ENCODE results near the gene NT5M.

NT5M gene

DNA sequence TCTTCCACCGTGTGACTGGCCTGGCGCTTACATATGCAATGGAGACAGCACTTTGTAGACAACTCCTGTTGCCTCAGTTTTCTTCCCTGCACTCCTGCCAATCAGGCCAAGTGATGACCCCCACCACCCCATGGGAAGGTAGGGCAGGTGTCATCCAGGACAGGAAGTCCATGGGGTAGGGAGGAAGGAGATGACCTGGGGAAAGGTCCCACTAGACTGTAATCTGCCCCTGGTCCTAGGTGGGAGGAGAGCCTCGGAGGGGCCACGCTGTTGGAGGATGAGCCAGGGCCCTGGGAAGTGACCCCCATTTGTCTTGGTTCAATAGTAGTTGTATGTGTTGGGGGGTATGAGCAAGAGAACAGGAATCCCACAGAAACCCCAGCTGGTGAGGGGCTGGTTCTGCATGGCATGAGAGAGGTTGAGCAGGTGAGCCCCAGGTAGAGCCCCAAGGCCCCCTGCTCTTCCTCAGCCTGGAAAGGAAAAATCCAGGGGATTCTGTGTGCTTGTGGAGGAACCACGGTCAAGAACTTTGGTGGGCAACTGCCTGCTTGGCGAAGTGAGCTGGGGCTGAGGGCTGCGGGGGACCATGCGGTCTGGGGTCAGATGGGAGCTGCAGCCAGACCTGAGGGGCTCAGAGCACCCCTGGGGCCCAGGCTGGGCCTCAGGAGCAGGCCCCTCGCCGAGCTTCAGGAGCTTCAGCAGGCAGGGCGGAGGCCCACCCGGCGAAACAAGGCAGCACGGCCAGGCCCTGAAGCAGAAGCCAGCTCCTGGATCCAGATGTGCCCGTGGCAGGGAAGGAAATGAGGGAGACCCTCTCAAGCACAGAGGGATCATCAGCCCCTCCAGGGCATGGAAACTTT is 50.7 kb downstream of the NT5M start:
- in situ Hi-C loops (cut with MboI; ENCODE audit: low sequenced_read_pairs) = no loop called here

DNA sequence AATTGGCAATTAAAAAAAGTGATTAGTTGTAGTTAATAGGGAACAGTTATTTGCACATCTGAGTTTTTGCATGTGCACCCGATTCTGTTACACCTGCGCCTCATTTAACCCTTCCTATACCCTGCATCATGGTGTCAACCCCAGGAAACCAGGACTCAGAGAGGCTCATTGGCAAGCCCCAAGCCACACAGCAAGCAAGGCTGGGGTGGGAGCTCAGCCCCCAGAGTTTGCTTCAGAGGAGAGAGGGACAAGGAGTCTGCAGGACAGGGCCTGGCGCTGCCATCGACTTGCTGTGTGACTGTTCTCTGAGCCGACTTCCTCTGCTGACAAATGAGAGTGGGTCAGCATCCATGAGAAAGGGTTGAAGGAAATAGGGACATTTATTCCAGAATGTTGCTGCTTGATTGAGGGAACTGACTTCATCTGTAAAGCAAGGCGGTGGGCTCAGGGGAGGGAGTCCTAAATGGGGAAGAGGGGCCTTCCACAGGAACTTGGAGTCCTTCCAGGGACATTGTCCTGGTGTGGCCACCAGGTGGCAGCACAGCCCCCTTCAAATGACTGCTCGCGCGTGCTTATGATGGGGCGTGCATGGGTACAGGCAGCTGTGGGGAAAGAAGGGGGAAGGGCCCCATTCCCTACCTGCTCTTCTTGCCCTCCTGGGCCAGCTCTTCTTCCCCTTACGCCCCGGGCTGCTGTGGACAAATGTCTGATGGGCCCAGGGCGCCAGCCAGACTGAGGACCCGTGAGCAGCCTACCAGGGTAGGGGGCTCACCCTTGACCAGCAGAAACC is 51.6 kb downstream of the NT5M start:
- in situ Hi-C loops (cut with MboI; ENCODE audit: low sequenced_read_pairs) = no loop called here

DNA sequence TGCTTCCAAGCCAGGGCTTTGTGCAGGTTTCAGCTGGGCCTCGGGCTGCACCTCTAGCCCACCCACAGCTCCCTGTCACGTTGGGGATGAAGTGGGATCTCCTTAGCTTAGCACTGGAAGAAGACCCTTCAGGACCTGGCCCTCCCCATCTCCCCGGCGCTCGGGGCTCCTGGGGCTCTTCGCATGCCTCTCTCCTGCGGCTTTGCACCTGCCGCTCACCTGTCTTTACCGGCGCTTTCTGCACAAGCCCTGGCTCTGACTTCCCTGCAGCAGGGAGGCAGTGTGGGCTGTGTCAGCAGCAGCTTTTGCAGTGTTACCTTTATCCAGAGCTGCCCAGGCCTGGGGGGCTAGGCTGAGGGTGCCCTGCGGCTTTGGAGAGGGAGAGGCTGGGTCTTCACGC is 52.3 kb downstream of the NT5M start:
- in situ Hi-C loops (cut with MboI; ENCODE audit: low sequenced_read_pairs) = no loop called here

DNA sequence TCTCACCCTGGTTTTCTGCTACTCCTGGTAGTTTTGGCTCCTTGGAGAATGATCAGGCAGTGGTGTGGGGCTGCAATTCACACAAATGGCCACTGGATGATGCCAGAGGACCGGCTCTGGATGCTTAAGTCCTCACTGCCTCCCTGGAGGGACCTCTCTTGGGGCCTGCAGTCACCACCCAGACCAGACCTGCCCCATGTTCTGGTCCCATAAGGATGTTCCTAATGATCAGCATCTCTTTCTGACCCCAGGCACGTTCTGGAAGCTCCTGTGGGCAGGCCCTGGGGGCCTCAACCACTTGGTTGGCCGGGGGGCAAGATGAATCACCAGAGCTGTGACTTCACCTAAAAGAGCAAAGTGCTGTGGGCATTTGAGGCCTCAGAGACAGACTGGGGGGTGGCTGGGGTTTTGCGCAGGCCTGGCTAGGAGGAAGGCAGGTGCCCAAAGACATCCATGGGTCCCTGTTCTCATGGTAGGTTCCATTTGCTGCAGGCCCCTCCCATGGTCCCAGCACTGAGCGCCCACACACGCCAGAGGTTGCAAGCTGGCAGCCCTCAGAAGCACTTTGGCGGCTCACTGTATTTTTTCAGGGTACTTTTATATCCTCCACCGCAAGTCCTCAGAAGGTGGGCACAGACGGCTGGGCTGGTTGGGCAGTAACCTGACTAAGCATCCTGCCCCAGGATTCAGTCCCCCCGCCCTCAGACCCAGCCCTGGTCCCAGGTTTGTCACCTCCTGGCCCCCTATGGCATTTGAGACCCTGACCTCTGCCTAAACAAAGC is 53.2 kb downstream of the NT5M start:
- in situ Hi-C loops (cut with MboI; ENCODE audit: low sequenced_read_pairs) = no loop called here

DNA sequence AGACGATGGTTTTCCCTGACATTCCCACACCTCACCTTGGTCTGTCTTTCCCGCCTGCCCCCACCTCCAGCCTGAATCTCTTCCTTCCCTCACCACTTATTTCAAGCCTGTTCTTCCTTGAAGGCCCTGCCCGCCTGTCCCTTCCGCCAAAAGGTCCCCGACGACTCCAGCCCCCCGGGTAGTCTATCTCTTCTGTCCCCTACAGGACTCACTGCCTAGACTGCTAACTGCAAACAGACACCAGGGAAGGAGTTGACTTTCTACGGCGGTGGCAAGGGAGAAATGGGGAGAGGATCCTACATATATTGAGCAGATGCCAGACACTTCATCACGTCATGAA is 53.7 kb downstream of the NT5M start:
- in situ Hi-C loops (cut with MboI; ENCODE audit: low sequenced_read_pairs) = no loop called here

DNA sequence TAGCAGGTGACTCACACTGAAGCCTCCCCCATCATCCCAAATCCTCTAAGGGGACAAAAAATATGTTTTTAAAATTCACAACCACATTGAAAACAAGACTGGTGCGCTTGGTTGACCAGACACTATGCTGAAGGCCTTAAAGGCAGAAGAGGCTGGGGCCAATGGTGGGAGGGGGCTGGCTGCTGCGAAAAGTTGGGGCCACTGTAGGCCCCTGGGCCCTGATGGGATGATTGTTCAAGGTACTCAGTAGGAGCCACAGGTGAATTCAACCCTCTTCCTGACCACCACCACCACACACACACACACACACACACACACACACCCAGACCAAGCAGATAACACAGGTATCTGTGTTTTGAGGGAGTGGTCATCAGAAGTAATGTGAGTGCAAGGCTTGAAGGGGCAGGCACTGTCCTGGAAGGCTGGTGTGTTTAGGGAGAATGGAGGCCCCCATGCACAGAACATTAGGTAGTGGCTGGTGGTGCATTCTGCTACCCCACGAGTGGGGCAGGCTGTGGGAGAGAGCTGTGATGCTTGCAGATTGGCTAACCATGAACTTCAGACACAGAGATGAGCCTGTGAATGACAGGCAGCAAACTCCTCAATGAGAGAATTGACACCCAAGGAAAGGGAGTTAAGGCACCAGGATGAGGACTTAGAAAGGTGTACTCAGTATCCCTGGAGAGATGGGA is 55.0 kb downstream of the NT5M start:
- in situ Hi-C loops (cut with MboI; ENCODE audit: low sequenced_read_pairs) = no loop called here

DNA sequence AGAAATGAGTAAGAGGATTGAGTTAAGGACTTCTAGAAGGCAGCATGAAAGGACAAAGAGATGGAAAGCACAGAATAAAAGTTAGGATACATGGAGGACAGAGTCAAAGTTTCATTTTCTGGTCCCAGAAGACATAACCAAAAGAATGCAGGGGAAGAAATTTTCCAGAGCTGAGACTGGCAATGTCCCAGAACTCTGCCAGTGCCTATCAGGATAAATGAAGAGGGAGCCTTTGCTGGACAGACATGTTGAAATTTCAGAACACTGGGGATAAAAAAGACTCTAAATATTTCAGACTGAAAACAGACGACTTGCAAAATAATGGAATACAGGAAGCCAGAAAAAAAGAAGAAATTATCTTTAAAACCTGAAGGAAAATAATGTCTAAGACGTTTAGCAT is 55.7 kb downstream of the NT5M start:
- in situ Hi-C loops (cut with MboI; ENCODE audit: low sequenced_read_pairs) = no loop called here

DNA sequence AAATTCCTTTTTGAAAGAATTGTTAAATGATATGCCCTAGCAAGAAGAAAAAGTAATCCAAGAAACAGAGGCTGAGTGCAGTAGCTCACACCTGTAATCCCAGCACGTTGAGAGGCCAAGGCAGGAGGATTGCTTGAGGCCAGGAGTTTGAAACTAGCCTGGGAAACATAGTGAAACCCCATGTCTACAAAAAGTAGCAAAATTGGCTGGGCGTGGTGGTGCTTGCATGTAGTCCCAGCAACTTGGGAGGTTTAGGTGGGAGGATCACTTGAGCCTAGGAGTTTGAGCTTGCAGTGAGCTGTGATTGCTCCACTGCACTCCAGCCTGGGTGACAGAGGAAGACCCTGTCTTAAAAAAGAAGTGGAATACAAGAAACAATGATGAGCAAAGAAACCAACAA is 56.1 kb downstream of the NT5M start:
- in situ Hi-C loops (cut with MboI; ENCODE audit: low sequenced_read_pairs) = no loop called here

DNA sequence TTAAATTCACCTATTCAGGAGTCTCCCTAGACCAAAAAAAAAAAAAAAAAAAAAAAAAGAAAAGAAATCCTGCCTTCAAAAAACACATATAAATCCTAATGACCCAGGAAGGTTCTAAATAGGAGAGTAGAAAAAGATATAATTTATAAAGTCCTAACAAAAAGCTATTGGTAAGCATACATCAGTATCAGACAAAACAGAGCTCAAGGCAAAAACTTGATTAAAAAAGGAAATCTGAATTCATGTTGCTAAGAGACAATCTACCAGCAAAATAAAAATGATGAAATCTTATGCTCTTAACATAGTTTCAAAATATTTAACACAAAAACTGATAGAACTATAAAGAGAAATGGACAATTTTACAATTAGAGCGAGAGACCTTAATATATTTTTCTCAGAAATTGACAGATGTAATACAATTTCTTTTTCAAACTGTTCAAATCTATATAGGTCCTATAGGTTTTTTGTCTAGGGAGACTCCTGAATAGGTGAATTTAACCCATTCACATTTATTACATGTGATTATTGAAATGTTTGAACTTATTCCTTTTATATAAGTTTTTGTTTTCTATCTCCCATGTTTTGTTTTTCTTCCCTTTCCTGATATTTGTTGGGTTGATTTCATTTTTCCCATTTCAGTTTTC is 57.0 kb downstream of the NT5M start:
- in situ Hi-C loops (cut with MboI; ENCODE audit: low sequenced_read_pairs) = no loop called here

DNA sequence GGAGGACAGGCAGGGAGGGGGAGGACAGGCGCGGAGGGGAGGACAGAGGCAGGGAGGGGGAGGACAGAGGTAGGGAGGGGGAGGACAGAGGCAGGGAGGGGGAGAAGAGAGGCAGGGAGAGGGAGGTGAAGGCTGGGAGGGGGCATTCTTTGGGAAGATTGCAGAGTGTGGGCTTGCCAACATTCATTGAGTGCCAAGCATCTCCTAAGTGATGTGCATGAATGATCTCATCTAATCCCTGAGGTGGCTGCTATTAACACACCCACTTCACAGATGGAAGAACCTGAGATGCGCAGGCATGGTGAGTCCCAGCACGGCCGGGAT is 58.3 kb downstream of the NT5M start:
- in situ Hi-C loops (cut with MboI; ENCODE audit: low sequenced_read_pairs) = no loop called here

DNA sequence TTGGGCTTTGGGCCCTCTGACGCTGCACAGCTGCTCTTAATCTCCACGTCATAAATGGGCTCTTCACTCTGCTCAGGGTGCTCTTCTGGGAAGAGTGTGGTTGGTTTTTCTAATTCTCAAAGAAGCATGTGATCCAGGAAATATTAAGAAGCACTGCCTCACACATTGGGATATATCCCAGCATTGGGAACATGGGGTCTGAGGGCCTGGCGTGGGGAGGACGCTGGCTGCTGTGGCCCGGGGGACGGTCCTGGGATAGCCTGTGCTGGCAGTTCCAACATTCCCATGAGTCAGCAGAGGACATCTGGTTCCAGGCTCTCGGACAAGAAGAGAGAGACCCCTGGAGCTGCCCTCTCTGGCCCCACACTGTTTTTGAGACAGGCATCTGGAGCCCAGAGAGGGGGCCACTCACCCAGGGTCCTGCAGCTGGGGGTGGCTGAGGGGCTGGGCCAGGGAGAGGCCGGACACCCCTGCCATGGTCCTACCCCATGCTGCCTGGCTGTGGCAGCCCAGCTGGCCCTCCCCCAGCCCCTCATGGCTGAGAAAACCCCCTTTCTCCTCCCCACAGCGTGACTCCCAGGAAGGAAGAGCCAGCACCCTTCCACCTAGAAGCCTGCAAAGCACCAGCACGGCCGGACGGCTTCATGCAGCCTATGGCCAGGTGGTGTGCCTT is 58.8 kb downstream of the NT5M start:
- in situ Hi-C loops (cut with MboI; ENCODE audit: low sequenced_read_pairs) = no loop called here

DNA sequence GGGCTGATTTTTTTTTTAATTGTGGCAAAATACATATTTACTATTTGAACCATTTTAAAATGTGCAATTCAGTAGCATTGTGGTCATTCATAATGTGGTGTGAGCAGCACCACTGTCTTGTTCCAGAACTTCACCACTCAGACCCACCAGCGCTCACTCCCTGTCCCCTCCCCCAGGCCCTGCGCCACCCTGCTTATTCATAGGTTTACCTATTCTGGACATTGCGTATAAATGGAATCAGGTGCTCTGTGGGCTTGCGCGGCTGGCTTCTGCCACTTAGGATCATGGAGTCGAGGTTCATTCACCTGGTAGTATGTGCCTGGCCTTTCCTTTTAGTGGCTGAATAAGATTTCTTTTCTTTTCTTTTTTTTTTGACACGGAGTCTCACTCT is 59.4 kb downstream of the NT5M start:
- in situ Hi-C loops (cut with MboI; ENCODE audit: low sequenced_read_pairs) = no loop called here

DNA sequence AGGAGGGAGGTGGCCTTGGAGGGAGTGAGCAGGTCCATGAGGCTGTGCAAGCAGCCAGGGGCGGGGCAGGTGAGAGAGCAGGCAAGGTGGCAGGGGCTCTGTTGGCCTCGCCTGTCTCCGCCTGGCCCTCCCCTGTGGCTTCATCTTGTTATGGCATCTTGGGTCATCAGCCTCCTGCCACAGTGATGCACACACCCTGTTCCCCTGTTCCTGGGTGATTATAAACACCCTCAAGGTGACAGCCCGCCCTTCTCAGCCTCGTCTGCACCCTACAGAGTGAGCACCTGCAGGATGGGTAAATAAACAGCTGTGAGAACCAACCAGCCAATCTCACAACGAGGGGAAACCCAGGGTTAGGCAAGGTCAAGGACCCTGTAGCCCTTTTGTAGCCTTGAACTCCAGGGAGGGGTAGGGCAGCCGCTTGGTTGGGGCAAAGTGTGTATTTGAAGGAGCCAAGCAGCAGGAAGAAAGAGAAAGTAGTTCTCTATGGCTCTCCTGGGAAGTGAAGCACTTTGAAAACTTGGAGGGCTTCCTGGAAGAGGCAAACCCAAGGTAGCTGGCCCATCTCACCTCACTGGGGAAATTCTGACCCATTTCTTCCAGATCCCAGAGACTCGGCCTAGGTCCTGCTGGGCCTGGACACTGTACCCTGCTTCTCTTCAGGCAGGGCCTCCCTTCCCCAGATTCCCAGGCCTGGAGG is 60.6 kb downstream of the NT5M start:
- in situ Hi-C loops (cut with MboI; ENCODE audit: low sequenced_read_pairs) = no loop called here

DNA sequence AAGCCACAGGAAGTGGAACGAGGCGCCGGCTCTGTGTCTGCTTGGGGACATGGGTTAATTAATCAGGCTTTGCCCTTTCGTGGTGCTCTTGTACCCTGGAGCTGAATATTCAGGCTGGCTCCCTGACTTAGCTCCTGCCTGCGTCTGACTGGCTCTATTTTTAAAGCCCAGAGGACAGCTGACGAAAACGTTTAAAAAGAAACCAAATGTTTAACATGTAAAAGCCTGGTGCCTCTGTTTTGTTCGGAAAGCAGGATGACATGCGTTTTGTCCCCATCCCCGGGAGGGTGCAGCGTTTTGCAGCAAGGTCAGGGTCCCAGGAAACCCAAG is 61.1 kb downstream of the NT5M start:
- in situ Hi-C loops (cut with MboI; ENCODE audit: low sequenced_read_pairs) = no loop called here

DNA sequence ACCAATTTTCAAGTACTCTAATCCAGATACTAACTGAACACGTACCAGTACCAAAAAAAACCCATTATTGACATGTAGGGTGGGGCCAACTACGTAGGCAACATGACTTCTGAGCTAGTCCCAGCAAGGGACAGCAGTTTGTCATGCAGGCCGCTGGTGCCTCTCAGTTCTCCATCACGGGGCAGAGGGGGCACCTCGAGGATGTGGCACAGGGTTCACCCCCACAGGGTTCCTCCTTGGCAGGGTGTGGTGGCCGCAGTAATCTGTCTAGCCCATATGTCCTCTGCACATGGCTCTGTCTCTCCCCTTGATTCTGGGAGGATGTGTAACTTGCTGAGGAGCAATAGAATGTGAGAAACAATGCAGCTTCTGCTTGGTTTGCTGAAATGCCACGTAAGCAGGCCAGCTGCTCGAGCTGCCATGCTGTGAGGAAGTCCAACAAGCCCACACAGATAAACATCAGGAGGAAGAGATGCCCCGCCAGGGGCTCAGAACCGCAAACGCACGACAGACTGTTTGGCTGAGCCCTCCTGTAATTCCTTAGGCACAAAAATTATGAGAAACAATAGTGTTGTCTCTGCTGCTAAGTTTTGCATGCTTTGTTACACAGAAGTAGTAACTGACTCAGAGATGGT is 62.4 kb downstream of the NT5M start:
- in situ Hi-C loops (cut with MboI; ENCODE audit: low sequenced_read_pairs) = no loop called here

DNA sequence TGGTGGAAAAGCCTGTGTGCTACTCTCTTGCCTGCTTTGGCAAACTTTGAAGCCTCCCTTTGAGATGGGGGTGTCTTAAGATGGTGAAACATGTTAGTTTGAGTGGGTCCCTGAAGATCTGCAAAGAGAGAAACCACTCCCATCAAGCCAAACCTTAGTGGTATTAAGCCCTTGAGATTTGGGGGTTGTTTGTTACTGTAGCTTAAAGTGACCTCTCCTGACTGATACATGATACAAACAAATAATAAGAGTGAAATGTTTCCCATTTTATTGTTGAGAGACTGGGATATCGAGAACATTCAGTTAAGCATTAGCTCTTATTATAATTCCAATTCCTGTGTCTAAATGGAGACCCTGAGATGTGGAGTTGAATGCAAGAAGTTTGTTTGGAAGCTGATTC is 63.1 kb downstream of the NT5M start:
- in situ Hi-C loops (cut with MboI; ENCODE audit: low sequenced_read_pairs) = no loop called here

DNA sequence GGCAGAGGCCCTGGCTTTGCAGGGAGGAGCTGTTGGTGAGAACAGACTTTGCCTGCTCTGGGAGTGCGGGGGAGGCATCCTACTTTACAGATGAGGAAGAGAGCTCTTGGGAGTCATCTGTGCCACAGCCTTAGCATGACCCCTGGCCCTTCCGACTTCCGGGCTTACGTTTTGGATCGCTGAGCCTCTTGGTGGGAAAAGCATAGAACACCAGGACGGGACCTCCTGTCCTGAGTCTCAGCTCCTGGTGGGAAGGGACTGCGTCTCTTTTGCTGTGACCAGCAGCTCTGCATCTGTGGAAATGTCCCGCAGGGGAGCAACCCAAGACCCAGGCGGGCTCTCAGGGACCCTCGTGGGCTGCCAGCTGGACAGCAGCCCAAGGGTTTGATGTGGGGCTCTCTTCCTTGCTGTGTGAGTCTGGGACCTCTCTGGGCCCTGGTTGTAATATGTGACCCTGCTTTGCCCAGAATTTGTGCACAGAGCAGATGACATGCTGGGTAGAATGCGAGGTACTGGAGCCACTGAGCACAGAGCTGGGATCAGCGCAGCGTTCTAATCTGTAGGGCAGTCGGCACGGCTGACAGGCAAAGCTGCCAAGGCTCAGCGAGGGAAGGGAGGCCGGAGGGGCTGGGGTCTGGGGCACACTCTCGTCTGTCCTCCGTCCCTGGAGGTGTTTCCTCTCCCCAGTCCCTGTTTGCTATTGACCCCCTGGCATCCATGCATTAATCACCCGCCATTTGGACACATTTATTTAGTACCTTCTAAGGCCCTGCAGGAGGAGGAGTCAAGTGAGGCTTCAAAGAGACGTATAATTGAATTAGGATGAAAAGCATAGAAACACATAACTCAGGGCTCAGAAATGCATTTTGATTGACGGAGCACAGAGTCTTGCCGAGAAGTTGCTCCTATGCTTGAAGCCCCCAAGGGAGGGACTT is 64.0 kb downstream of the NT5M start:
- in situ Hi-C loops (cut with MboI; ENCODE audit: low sequenced_read_pairs) = no loop called here

DNA sequence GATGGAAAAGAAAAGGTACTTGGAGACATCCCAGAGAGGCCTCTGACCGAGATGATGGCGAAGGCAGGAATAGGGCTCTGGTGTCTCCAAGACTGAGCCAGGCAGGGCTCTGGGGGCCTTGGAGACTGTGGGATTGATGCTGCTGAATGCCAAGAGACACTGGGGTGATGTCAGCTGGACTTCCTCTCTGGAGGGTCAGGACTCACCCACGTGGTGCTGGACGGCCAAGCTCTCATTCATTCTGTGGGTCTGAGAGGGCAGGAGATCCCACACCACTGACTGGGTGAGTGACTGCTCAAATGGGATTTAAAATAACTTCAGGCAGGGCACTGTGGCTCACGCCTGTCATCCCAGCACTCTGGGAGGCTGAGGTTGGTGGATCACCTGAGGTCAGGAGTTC is 64.8 kb downstream of the NT5M start:
- in situ Hi-C loops (cut with MboI; ENCODE audit: low sequenced_read_pairs) = no loop called here
